Ishikawa (cell line): ENCODE data around the gene CEACAM16.

ENCODE experiments used
- CEBPB ChIP-seq: IDR thresholded peaks from 2 replicates; pipeline ENCODE4 v1.6.1; 2012
- CREB1 ChIP-seq: IDR thresholded peaks from 2 replicates; pipeline ENCODE4 v1.6.1; 2012; ENCODE audit warnings: low read depth
- EGR1 ChIP-seq: IDR thresholded peaks from 2 replicates; pipeline ENCODE4 v1.6.1; 2012
- EP300 ChIP-seq: IDR thresholded peaks from 2 replicates; pipeline ENCODE4 v1.6.1; 2012; ENCODE audit warnings: borderline replicate concordance
- FOXM1 ChIP-seq: IDR thresholded peaks from 2 replicates; pipeline ENCODE4 v1.6.1; 2012; ENCODE audit warnings: low read depth, borderline replicate concordance
- NFIC ChIP-seq: IDR thresholded peaks from 2 replicates; pipeline ENCODE4 v1.6.1; 2012
- RAD21 ChIP-seq: IDR thresholded peaks from 2 replicates; pipeline ENCODE4 v1.6.1; 2012; ENCODE audit warnings: low read depth
- TAF1 ChIP-seq: IDR thresholded peaks from 2 replicates; pipeline ENCODE4 v1.6.1; 2012; ENCODE audit warnings: low read depth, mild to moderate bottlenecking
- TCF12 ChIP-seq: IDR thresholded peaks from 2 replicates; pipeline ENCODE4 v1.6.1; 2012; ENCODE audit warnings: low read depth
- TEAD4 ChIP-seq: IDR thresholded peaks from 2 replicates; pipeline ENCODE4 v1.6.1; 2012
- YY1 ChIP-seq: IDR thresholded peaks from 2 replicates; pipeline ENCODE4 v1.6.1; 2012; ENCODE audit warnings: low read depth
- ZBTB7A ChIP-seq: IDR thresholded peaks from 2 replicates; pipeline ENCODE4 v1.6.1; 2012; ENCODE audit warnings: low read depth
- TF ChIP-seq, protein P1 (sequence below): IDR thresholded peaks from 2 replicates; pipeline ENCODE4 v1.6.1; 2012
- TF ChIP-seq, protein P2 (sequence below): IDR thresholded peaks from 2 replicates; pipeline ENCODE4 v1.6.1; 2012; ENCODE audit warnings: low read depth, mild to moderate bottlenecking
- TF ChIP-seq, protein P3 (sequence below): IDR thresholded peaks from 2 replicates; pipeline ENCODE4 v1.6.1; 2012

Gene CEACAM16

DNA sequence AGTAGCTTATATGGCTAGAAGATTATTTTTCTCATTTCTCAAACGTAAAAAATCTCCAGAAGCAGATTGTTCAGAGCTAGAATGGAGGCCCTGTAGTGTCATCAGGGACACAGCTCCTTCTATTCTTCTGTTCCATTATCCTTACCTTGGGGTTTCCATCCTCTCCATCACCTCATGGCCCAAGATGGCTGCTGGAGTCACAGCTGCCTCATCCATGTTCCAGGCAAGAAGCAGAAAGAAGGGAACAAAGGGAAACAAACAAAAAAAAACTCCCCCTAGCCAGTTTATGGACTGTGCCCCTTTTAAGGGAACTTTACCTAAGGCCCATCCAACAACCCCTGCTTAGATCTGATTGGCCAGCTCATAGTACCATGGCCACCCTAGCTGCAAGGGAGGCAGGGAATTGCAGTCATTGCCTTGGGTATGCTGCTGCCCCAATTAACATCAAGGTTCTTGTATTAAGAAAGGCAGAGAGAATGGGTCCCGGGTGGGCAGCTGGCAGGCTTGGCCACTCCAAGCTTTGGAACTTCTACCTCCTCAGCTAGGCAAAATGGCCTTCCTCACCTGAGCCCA lies 15.7 kb downstream of the CEACAM16 start:
- TF ChIP-seq EGR1 (no peak), RAD21 (no peak), ZBTB7A (no peak), CREB1 (no peak), CEBPB (no peak), NFIC (no peak), TCF12 (no peak), EP300 (no peak), FOXM1 (no peak), TAF1 (no peak), YY1 (no peak), TEAD4 (no peak)
- TF ChIP-seq, protein P1, sequence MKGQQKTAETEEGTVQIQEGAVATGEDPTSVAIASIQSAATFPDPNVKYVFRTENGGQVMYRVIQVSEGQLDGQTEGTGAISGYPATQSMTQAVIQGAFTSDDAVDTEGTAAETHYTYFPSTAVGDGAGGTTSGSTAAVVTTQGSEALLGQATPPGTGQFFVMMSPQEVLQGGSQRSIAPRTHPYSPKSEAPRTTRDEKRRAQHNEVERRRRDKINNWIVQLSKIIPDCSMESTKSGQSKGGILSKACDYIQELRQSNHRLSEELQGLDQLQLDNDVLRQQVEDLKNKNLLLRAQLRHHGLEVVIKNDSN = no peak
- TF ChIP-seq, protein P2, sequence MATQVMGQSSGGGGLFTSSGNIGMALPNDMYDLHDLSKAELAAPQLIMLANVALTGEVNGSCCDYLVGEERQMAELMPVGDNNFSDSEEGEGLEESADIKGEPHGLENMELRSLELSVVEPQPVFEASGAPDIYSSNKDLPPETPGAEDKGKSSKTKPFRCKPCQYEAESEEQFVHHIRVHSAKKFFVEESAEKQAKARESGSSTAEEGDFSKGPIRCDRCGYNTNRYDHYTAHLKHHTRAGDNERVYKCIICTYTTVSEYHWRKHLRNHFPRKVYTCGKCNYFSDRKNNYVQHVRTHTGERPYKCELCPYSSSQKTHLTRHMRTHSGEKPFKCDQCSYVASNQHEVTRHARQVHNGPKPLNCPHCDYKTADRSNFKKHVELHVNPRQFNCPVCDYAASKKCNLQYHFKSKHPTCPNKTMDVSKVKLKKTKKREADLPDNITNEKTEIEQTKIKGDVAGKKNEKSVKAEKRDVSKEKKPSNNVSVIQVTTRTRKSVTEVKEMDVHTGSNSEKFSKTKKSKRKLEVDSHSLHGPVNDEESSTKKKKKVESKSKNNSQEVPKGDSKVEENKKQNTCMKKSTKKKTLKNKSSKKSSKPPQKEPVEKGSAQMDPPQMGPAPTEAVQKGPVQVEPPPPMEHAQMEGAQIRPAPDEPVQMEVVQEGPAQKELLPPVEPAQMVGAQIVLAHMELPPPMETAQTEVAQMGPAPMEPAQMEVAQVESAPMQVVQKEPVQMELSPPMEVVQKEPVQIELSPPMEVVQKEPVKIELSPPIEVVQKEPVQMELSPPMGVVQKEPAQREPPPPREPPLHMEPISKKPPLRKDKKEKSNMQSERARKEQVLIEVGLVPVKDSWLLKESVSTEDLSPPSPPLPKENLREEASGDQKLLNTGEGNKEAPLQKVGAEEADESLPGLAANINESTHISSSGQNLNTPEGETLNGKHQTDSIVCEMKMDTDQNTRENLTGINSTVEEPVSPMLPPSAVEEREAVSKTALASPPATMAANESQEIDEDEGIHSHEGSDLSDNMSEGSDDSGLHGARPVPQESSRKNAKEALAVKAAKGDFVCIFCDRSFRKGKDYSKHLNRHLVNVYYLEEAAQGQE = no peak
- TF ChIP-seq, protein P3, sequence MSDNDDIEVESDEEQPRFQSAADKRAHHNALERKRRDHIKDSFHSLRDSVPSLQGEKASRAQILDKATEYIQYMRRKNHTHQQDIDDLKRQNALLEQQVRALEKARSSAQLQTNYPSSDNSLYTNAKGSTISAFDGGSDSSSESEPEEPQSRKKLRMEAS = no peak

DNA sequence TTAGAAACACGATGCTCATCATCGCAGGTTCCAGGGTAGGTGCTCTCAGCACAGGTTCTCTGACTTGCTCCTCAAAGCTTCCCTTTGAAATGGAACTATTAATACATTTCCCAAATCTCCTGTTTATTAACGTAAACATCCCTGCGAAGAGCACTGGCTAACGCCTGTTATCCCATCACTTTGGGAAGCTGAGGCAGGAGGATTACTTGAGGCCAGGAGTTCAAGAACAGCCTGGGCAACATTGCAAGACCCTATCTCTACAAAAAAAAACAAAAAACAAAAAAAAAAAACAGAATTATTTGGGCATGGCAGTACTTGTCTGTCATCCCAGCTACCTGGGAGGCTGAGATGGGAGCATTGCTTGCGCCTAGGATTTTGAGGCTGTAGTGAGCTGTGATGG lies 18.7 kb downstream of the CEACAM16 start:
- TF ChIP-seq TAF1 = no peak

DNA sequence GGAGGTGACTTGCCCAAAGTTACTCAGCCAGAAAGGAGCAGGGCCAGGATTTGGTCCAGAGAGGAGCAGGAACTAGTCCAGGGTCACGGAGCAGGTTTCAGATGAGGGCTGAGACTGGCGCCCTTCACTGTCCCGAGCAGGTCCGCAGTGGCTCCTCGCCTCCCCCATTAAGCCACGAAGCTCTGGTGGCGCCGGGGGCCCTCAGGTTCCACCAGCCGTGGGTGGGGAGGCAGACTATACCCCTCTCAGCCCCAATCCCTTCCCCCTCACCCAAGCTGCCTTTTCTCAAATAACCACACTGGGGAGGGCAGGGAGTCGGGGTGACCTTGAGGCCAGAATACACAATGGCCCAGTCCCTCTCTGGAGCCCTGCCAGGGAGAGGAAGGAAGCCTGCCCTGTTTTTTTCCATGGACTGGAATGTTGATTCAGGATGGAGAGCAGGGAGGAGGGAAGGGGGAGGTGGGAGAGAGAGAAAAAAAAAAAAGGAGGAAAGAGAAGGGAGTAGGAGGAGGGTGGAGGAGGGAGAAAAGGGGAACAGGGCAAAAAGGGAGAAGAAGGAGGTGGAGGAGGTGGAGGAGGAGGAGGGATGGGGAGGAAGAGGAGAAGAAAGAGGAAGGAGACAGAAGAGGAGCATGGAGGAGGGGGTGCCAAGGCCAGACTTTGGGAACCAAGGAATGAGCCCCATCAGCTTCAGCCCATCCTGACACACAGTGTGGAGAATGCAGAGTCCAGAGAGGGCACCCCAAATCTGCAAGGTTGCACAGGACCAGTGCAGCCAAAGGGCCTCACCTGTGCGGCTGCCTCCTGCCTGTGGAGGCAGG lies 19.7 kb downstream of the CEACAM16 start:
- no peak; the same call in 1 of the 2 replicates for TF ChIP-seq YY1
- TF ChIP-seq, protein P2 = no peak
- TF ChIP-seq NFIC = peak; percentile 90
- TF ChIP-seq TEAD4 = peak; percentile 86
- no peak for TF ChIP-seq CREB1
- no peak for TF ChIP-seq FOXM1
- TF ChIP-seq, protein P3 = peak; percentile 57
- peak; percentile 69 for TF ChIP-seq EP300
- TF ChIP-seq TCF12 = peak; percentile 53

DNA sequence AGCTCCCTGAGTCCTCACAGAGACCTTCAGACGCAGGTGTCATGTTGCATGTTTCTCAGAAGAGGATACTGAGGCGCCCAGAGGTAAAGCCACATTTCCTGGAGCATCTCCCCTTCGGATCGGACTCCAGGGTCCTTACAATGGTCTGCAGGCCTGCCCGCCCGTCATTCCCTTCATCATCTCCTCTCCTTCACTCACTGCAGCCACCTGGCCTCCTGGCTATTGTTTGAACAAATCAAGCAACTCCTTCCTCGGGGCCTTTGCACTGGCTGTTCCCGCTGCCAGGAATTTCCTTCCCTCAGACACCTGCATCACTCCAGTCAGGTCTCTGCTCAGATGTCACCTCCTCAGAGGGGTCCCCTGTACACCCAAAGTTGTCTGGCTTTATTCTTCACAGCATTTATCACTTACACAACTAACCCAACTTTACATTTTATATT lies 20.3 kb downstream of the CEACAM16 start:
- TF ChIP-seq, protein P1 = no peak
- TF ChIP-seq TEAD4 = no peak
- no peak for TF ChIP-seq EP300
- TF ChIP-seq NFIC = no peak
- no peak for TF ChIP-seq FOXM1
- TF ChIP-seq RAD21 = no peak
- no peak for TF ChIP-seq EGR1
- TF ChIP-seq YY1 = no peak

DNA sequence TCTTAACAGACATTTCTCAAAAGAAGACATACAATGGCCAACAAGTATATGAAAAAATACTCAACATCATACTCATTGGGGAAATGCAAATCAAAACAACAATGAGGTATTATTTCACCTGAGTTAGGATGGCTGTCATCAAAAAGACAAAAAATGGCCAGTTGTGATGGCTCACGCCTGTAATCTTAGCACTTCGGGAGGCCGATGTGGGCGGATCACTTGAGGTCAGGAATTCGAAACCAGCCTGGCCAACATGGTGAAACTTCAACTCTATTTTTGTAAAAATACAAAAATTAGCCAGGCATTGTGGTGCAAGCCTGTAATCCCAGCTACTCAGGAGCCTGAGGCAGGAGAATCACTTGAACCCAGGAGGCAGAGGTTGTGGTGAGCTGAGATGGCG lies 22.0 kb downstream of the CEACAM16 start:
- TF ChIP-seq CREB1 (no peak), TAF1 (no peak), RAD21 (no peak), TEAD4 (no peak), FOXM1 (no peak), EGR1 (no peak), TCF12 (no peak), CEBPB (no peak), NFIC (no peak), ZBTB7A (no peak), EP300 (no peak), YY1 (no peak)
- TF ChIP-seq, protein P3 = no peak
- TF ChIP-seq, protein P2 = no peak
